Activated CD8-positive, alpha-beta memory T cell treated with anti-CD3 and anti-CD28 coated beads, Interleukin-2, amount 50 U/mL, for 4 hours (primary cell): ENCODE data around the gene ZNF384.
A peak's percentile ranks its signal among the peaks of the same experiment; 100 is the strongest.
"Not testable (repeated sequence)": the region's sequence is repeated elsewhere in the genome, so short reads cannot be mapped to it uniquely, and the experiment has no call there.

ENCODE experiments used
- DNase-seq: peaks from one replicate; pipeline ENCODE4 v3.0.0-alpha.2; 2020

The ZNF384 gene

GRCh38 chr12:6688999-6689882 is at the start of gene ZNF384:
Gene ZNF384, minus strand, starts transcription at chr12:6689375. Its CDS starts 9,855 bp downstream, at chr12:6679520.
- peak; percentile 92 for DNase-seq

- DNase-seq = no peak
Measured at GRCh38 chr12:6736754-6737153, 47.6 kb upstream of the ZNF384 start.

- DNase-seq = peak; percentile 33
Measured at GRCh38 chr12:6735448-6736191, 46.4 kb upstream of the ZNF384 start.

- no peak for DNase-seq
Measured at GRCh38 chr12:6734506-6735387, 45.6 kb upstream of the ZNF384 start.

GRCh38 chr12:6730169-6730568 is 41.0 kb upstream of the ZNF384 start:
- no peak for DNase-seq

- no peak for DNase-seq
Measured at GRCh38 chr12:6729186-6729585, 40.0 kb upstream of the ZNF384 start.

GRCh38 chr12:6725350-6725749 is 36.2 kb upstream of the ZNF384 start:
- DNase-seq = no peak

- no peak for DNase-seq
Measured at GRCh38 chr12:6724409-6724797, 35.2 kb upstream of the ZNF384 start.

- DNase-seq = peak; percentile 91
Measured at GRCh38 chr12:6723607-6724408, 34.6 kb upstream of the ZNF384 start, which contains the start of gene COPS7A. Gene COPS7A, plus strand, starts transcription at chr12:6724046. Its CDS starts 611 bp downstream, at chr12:6724657.

- no peak for DNase-seq
Measured at GRCh38 chr12:6722863-6723262, 33.7 kb upstream of the ZNF384 start.

GRCh38 chr12:6716874-6717437 is 27.8 kb upstream of the ZNF384 start:
- no peak for DNase-seq

GRCh38 chr12:6716031-6716873 is 27.1 kb upstream of the ZNF384 start:
- not testable (repeated sequence) for DNase-seq

GRCh38 chr12:6708960-6709394 is 19.8 kb upstream of the ZNF384 start:
- no peak for DNase-seq

- DNase-seq = not testable (repeated sequence)
Measured at GRCh38 chr12:6708351-6708750, 19.2 kb upstream of the ZNF384 start.

GRCh38 chr12:6703631-6704030 is 14.5 kb upstream of the ZNF384 start:
- no peak for DNase-seq

GRCh38 chr12:6701078-6701768 is 12.0 kb upstream of the ZNF384 start:
- no peak for DNase-seq

- DNase-seq = peak; percentile 54
Measured at GRCh38 chr12:6700646-6701051, 11.5 kb upstream of the ZNF384 start, which contains the start of gene PIANP. Gene PIANP, minus strand, starts transcription at chr12:6700815. Its CDS starts 2,754 bp downstream, at chr12:6698061.

- peak; percentile 24 for DNase-seq
Measured at GRCh38 chr12:6699989-6700645, 10.9 kb upstream of the ZNF384 start.
